ENCODE data around the gene TNC. TPM values are rescaled to one million over a fixed set of nuclear protein-coding genes. Genes with fewer than 3 reads are reported as not detected.
A peak's percentile ranks its signal among the peaks of the same experiment; 100 is the strongest.

Gene TNC
- total and polyA plus RNA-seq, 10 of the 15 experiments (the other 5 are each of a cell fraction or from before 2014, with no cell fraction given), result 0.05 to 4.2 (median 0.14) TPM

DNA sequence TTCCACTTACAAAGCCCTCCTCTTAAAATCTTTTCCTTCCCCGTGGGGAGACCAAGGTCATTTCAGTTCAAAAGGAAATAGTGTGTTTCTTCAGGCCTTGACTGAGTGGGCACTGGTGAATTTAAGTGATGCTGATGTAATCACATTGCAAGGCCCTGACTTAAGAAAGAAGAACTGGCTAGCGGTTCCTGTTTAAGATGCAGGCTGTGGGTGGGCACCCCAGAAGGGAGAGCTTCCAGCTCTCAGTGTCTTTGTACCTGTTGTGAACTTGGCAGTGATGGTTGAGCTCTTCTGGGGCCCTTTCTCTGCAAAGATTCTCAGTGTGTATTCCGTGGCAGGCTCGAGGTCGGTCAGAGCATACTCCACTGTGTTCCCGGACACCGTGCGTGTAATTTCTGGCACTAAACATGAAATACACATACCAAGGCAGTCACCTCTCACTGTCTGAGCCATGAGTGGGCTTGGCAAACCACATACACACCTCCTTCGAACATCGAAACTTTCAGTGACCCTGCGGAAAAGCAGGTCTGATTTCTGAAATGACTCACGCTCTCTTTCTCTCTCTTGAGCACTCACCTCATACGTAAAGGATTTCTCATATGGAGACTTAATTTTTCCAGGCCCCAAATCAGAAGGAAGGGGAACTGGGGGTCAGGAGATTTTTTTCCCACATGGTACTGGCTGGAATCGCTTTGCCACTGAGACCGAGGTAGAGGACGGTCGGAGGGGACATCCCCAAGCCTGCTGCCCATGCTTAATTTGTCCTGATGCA, 81.9 kb downstream of the TNC start (continued):
- peak; percentile 23 for TF ChIP-seq BCL3 (IDR thresholded peaks at IDR 0.05; ENCODE audit: borderline replicate concordance, insufficient read depth, low read depth, low read length, poor library complexity, severe bottlenecking)
- peak; percentile 75; the same call in 1 of the 2 replicates for TF ChIP-seq CREM (IDR thresholded peaks at IDR 0.05; ENCODE audit: low read depth)
- TF ChIP-seq NR2F1 (conservative IDR thresholded peaks at IDR 0.05), result peak; percentile 88
- TF ChIP-seq PML (IDR thresholded peaks at IDR 0.05; ENCODE audit: low read length), result peak; percentile 79; the same call in 1 of the 2 replicates
- TF ChIP-seq, protein P1, sequence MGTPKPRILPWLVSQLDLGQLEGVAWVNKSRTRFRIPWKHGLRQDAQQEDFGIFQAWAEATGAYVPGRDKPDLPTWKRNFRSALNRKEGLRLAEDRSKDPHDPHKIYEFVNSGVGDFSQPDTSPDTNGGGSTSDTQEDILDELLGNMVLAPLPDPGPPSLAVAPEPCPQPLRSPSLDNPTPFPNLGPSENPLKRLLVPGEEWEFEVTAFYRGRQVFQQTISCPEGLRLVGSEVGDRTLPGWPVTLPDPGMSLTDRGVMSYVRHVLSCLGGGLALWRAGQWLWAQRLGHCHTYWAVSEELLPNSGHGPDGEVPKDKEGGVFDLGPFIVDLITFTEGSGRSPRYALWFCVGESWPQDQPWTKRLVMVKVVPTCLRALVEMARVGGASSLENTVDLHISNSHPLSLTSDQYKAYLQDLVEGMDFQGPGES (IDR thresholded peaks at IDR 0.05), result no peak
- 0 out of 2 replicates have a peak, but pooled peaks have one; percentile 43 for TF ChIP-seq MLLT1 (IDR thresholded peaks at IDR 0.05)
- TF ChIP-seq TBL1XR1 (IDR thresholded peaks at IDR 0.05; ENCODE audit: low read depth, low read length), result peak; percentile 83
- 0 out of 2 replicates have a peak, but pooled peaks have one; percentile 30 for TF ChIP-seq TCF12 (IDR thresholded peaks at IDR 0.05; ENCODE audit: low read depth, low read length)
- TF ChIP-seq NKRF (conservative IDR thresholded peaks at IDR 0.05), result no peak
- TF ChIP-seq BMI1 (IDR thresholded peaks at IDR 0.05; ENCODE audit: borderline replicate concordance), result peak; percentile 71; the same call in 1 of the 2 replicates
- TF ChIP-seq RUNX3 (IDR thresholded peaks at IDR 0.05; ENCODE audit: low read length), result peak; percentile 96
- TF ChIP-seq, protein P2, sequence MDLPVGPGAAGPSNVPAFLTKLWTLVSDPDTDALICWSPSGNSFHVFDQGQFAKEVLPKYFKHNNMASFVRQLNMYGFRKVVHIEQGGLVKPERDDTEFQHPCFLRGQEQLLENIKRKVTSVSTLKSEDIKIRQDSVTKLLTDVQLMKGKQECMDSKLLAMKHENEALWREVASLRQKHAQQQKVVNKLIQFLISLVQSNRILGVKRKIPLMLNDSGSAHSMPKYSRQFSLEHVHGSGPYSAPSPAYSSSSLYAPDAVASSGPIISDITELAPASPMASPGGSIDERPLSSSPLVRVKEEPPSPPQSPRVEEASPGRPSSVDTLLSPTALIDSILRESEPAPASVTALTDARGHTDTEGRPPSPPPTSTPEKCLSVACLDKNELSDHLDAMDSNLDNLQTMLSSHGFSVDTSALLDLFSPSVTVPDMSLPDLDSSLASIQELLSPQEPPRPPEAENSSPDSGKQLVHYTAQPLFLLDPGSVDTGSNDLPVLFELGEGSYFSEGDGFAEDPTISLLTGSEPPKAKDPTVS (IDR thresholded peaks at IDR 0.05; ENCODE audit: low read depth, low read length), result no peak
- peak; percentile 89 for TF ChIP-seq FOXM1 (IDR thresholded peaks at IDR 0.05; ENCODE audit: low read depth, low read length)
- TF ChIP-seq NFYB (IDR thresholded peaks at IDR 0.05; ENCODE audit: insufficient read depth, low read depth, low read length), result no peak
- peak; percentile 50; the same call in 1 of the 2 replicates for TF ChIP-seq SREBF1 (IDR thresholded peaks at IDR 0.05; ENCODE audit: low read length)
- TF ChIP-seq ZNF217 (IDR thresholded peaks at IDR 0.05), result peak; percentile 65; the same call in 1 of the 2 replicates
- TF ChIP-seq KAT2A (conservative IDR thresholded peaks at IDR 0.05; ENCODE audit: control insufficient read depth, low read depth, low read length), result no peak
- peak; percentile 94 for TF ChIP-seq MTA3 (IDR thresholded peaks at IDR 0.05; ENCODE audit: borderline replicate concordance, low read length)
- TF ChIP-seq ATF7 (IDR thresholded peaks at IDR 0.05; ENCODE audit: low read depth), result peak; percentile 66; the same call in 1 of the 2 replicates
- 0 out of 2 replicates have a peak, but pooled peaks have one; percentile 53 for TF ChIP-seq CHD2 (IDR thresholded peaks at IDR 0.05; ENCODE audit: borderline replicate concordance, low read depth, low read length)
- TF ChIP-seq DPF2 (IDR thresholded peaks at IDR 0.05), result peak; percentile 96
- TF ChIP-seq MEF2B (IDR thresholded peaks at IDR 0.05; ENCODE audit: partially characterized antibody, poor library complexity, severe bottlenecking), result peak; percentile 69
